Measurements from ENCODE around the gene XCL1. TPM values are rescaled to one million over a fixed set of nuclear protein-coding genes. Genes with fewer than 3 reads are reported as not detected.

XCL1 gene
- total RNA-seq, 1 donor from 2014 or later, result not detected

- TF ChIP-seq CTCF (conservative IDR thresholded peaks at IDR 0.05), result no peak
- no peak for DNase-seq (ENCODE audit: extremely low spot score, unreplicated experiment)
- Mint-ChIP-seq H3K9me3 (no peaks in the 10 kb centered on the region), H3K4me1 (ENCODE audit: unreplicated experiment) (no peaks in the 10 kb centered on the region), H3K4me3 (no peak overlapping the region), H3K27me3 (no peaks in the 10 kb centered on the region), H3K36me3 (no peaks in the 10 kb centered on the region), H3K27ac (no peak overlapping the region)
Measured at GRCh38 chr1:168554603-168555483, 21.6 kb upstream of the XCL1 start.

- H3K4me1 Mint-ChIP-seq (ENCODE audit: unreplicated experiment), result no peaks in the 10 kb centered on the region
- no peaks in the 10 kb centered on the region for H3K36me3 Mint-ChIP-seq
- H3K27me3 Mint-ChIP-seq, result no peaks in the 10 kb centered on the region
- no peak overlapping the region for H3K4me3 Mint-ChIP-seq
- H3K27ac Mint-ChIP-seq, result no peak overlapping the region
- no peak for TF ChIP-seq CTCF (conservative IDR thresholded peaks at IDR 0.05)
- no peak for DNase-seq (ENCODE audit: extremely low spot score, unreplicated experiment)
- H3K9me3 Mint-ChIP-seq, result no peaks in the 10 kb centered on the region
Measured at GRCh38 chr1:168555508-168556046, 20.8 kb upstream of the XCL1 start.

- no peak overlapping the region for H3K4me3 Mint-ChIP-seq
- H3K27ac Mint-ChIP-seq, result no peak overlapping the region
- no peaks in the 10 kb centered on the region for H3K36me3 Mint-ChIP-seq
- H3K9me3 Mint-ChIP-seq, result no peaks in the 10 kb centered on the region
- TF ChIP-seq CTCF (conservative IDR thresholded peaks at IDR 0.05), result no peak
- no peaks in the 10 kb centered on the region for H3K4me1 Mint-ChIP-seq (ENCODE audit: unreplicated experiment)
- H3K27me3 Mint-ChIP-seq, result no peaks in the 10 kb centered on the region
- DNase-seq (ENCODE audit: extremely low spot score, unreplicated experiment), result no peak
Measured at GRCh38 chr1:168556647-168557046, 19.8 kb upstream of the XCL1 start.

GRCh38 chr1:168560370-168560769 lies 16.0 kb upstream of the XCL1 start:
- Mint-ChIP-seq H3K9me3 (peaks cover 5% of the 10 kb centered on the region), H3K27me3 (no peaks in the 10 kb centered on the region), H3K36me3 (no peaks in the 10 kb centered on the region), H3K4me3 (no peak overlapping the region), H3K27ac (no peak overlapping the region), H3K4me1 (ENCODE audit: unreplicated experiment) (no peaks in the 10 kb centered on the region)
- TF ChIP-seq CTCF (conservative IDR thresholded peaks at IDR 0.05), result no peak
- no peak for DNase-seq (ENCODE audit: extremely low spot score, unreplicated experiment)

- H3K4me3 Mint-ChIP-seq, result no peak overlapping the region
- H3K27me3 Mint-ChIP-seq, result no peaks in the 10 kb centered on the region
- no peaks in the 10 kb centered on the region for H3K36me3 Mint-ChIP-seq
- H3K4me1 Mint-ChIP-seq (ENCODE audit: unreplicated experiment), result no peaks in the 10 kb centered on the region
- no peak overlapping the region for H3K27ac Mint-ChIP-seq
- TF ChIP-seq CTCF (conservative IDR thresholded peaks at IDR 0.05), result no peak
- no peak for DNase-seq (ENCODE audit: extremely low spot score, unreplicated experiment)
- peaks cover 5% of the 10 kb centered on the region for H3K9me3 Mint-ChIP-seq
Measured at GRCh38 chr1:168561989-168562388, 14.4 kb upstream of the XCL1 start.

Measured in type B pancreatic cell (in vitro differentiated cells).